ENCODE measurements around the gene KRTAP12-2. TPM values are rescaled to one million over a fixed set of nuclear protein-coding genes. Genes with fewer than 3 reads are reported as not detected.

Gene KRTAP12-2
- total RNA-seq, 1 experiment from 2014 or later, result 1.8 TPM

GRCh38 chr21:44618504-44618903 is 48.2 kb downstream of the KRTAP12-2 start:
- no peak overlapping the region for H3K27ac ChIP-seq (ENCODE audit: low read depth, low read length, poor library complexity, severe bottlenecking)
- ChIA-PET CTCF (no interaction called here), POLR2A (ENCODE audit: low non-redundant PET) (no interaction called here)
- no peak overlapping the region for H3K4me3 ChIP-seq (ENCODE audit: low read depth, low read length, poor library complexity, severe bottlenecking)
- no peaks in the 10 kb centered on the region for H3K36me3 ChIP-seq (ENCODE audit: insufficient read depth, low read length, poor library complexity, severe bottlenecking)
- intact Hi-C loops (cut with micrococcal nuclease; ENCODE audit: unreplicated experiment), result no loop called here
- no peaks in the 10 kb centered on the region for H3K4me1 ChIP-seq (ENCODE audit: insufficient read depth, low read length, poor library complexity, severe bottlenecking)
- peaks cover 13% of the 10 kb centered on the region for H3K9me3 ChIP-seq (ENCODE audit: low read depth, low read length, poor library complexity, severe bottlenecking)
- H3K27me3 ChIP-seq (replicated peaks; ENCODE audit: insufficient read depth, low read depth, low read length, poor library complexity), result no peaks in the 10 kb centered on the region
- no TSS peak for BruUV-seq (replicated peaks)
- TF ChIP-seq CTCF (conservative IDR thresholded peaks at IDR 0.05; ENCODE audit: low read depth, low read length), result no peak
- TF ChIP-seq EZH2 (IDR thresholded peaks at IDR 0.05; ENCODE audit: borderline replicate concordance, low read depth, low read length, poor library complexity, severe bottlenecking), result no peak
- DNase-seq (ENCODE audit: low spot score), result no peak

GRCh38 chr21:44617071-44617501 is 49.6 kb downstream of the KRTAP12-2 start:
- peaks cover 6% of the 10 kb centered on the region for H3K9me3 ChIP-seq (ENCODE audit: low read depth, low read length, poor library complexity, severe bottlenecking)
- BruUV-seq (replicated peaks), result no TSS peak
- H3K4me3 ChIP-seq (ENCODE audit: low read depth, low read length, poor library complexity, severe bottlenecking), result no peak overlapping the region
- CTCF ChIA-PET, result no interaction called here
- H3K27me3 ChIP-seq (replicated peaks; ENCODE audit: insufficient read depth, low read depth, low read length, poor library complexity), result no peaks in the 10 kb centered on the region
- TF ChIP-seq CTCF (conservative IDR thresholded peaks at IDR 0.05; ENCODE audit: low read depth, low read length) (no peak), EZH2 (IDR thresholded peaks at IDR 0.05; ENCODE audit: borderline replicate concordance, low read depth, low read length, poor library complexity, severe bottlenecking) (no peak)
- POLR2A ChIA-PET (ENCODE audit: low non-redundant PET), result no interaction called here
- intact Hi-C loops (cut with micrococcal nuclease; ENCODE audit: unreplicated experiment), result no loop called here
- DNase-seq (ENCODE audit: low spot score), result no peak
- H3K36me3 ChIP-seq (ENCODE audit: insufficient read depth, low read length, poor library complexity, severe bottlenecking), result no peaks in the 10 kb centered on the region
- no peaks in the 10 kb centered on the region for H3K4me1 ChIP-seq (ENCODE audit: insufficient read depth, low read length, poor library complexity, severe bottlenecking)
- H3K27ac ChIP-seq (ENCODE audit: low read depth, low read length, poor library complexity, severe bottlenecking), result no peak overlapping the region

- intact Hi-C loops (cut with micrococcal nuclease; ENCODE audit: unreplicated experiment), result no loop called here
- Histone ChIP-seq H3K9me3 (ENCODE audit: low read depth, low read length, poor library complexity, severe bottlenecking) (peaks cover 11% of the 10 kb centered on the region), H3K36me3 (ENCODE audit: insufficient read depth, low read length, poor library complexity, severe bottlenecking) (no peaks in the 10 kb centered on the region), H3K27me3 (replicated peaks; ENCODE audit: insufficient read depth, low read depth, low read length, poor library complexity) (no peaks in the 10 kb centered on the region), H3K4me3 (ENCODE audit: low read depth, low read length, poor library complexity, severe bottlenecking) (no peak overlapping the region), H3K27ac (ENCODE audit: low read depth, low read length, poor library complexity, severe bottlenecking) (no peak overlapping the region), H3K4me1 (ENCODE audit: insufficient read depth, low read length, poor library complexity, severe bottlenecking) (no peaks in the 10 kb centered on the region)
- TF ChIP-seq EZH2 (IDR thresholded peaks at IDR 0.05; ENCODE audit: borderline replicate concordance, low read depth, low read length, poor library complexity, severe bottlenecking), result no peak
- TF ChIP-seq CTCF (conservative IDR thresholded peaks at IDR 0.05; ENCODE audit: low read depth, low read length), result no peak
- POLR2A ChIA-PET (ENCODE audit: low non-redundant PET), result no interaction called here
- DNase-seq (ENCODE audit: low spot score), result no peak
- CTCF ChIA-PET, result no interaction called here
- BruUV-seq (replicated peaks), result no TSS peak
Measured at GRCh38 chr21:44616591-44616926, 50.2 kb downstream of the KRTAP12-2 start.

Other genes starting within 250 kb of the KRTAP12-2 start
- gene LRRC3, start 211.4 kb downstream of the KRTAP12-2 start, total RNA-seq (2021), result 1.5 and 3.1 TPM in 2 replicates
- 0.28 and 0.47 TPM in 2 replicates for gene KRTAP10-1, start 126.7 kb downstream of the KRTAP12-2 start, total RNA-seq (2021)
- 0.26 and 0.69 TPM in 2 replicates for gene KRTAP10-2, start 115.4 kb downstream of the KRTAP12-2 start, total RNA-seq (2021)
- gene KRTAP10-3, start 108.1 kb downstream of the KRTAP12-2 start, total RNA-seq (2021), result 0.62 TPM in 1 of 2 replicates, not detected in the other
- gene KRTAP10-4, start 93.2 kb downstream of the KRTAP12-2 start, total RNA-seq (2021), result not detected in 2 replicates
- gene KRTAP10-5, start 86.3 kb downstream of the KRTAP12-2 start, total RNA-seq (2021), result 0.33 TPM in 1 of 2 replicates, not detected in the other
- gene KRTAP10-6, start 74.4 kb downstream of the KRTAP12-2 start, total RNA-seq (2021), result 0.39 TPM in 1 of 2 replicates, not detected in the other
- not detected in 2 replicates for gene KRTAP10-7, start 66.3 kb downstream of the KRTAP12-2 start, total RNA-seq (2021)
- not detected in 2 replicates for gene KRTAP10-8, start 54.8 kb downstream of the KRTAP12-2 start, total RNA-seq (2021)
- not detected in 2 replicates for gene KRTAP10-9, start 39.8 kb downstream of the KRTAP12-2 start, total RNA-seq (2021)
- gene KRTAP10-10, start 29.6 kb downstream of the KRTAP12-2 start, total RNA-seq (2021), result not detected in 2 replicates
- not detected in 2 replicates for gene KRTAP10-11, start 20.5 kb downstream of the KRTAP12-2 start, total RNA-seq (2021)
- gene KRTAP12-4, start 12.3 kb downstream of the KRTAP12-2 start, total RNA-seq (2021), result 0.81 and 1.0 TPM in 2 replicates
- not detected in 2 replicates for gene KRTAP12-3, start 9.0 kb downstream of the KRTAP12-2 start, total RNA-seq (2021)
- 0.80 and 2.8 TPM in 2 replicates for gene KRTAP12-1, start 15.2 kb upstream of the KRTAP12-2 start, total RNA-seq (2021)
- not detected in 2 replicates for gene KRTAP10-12, start 30.2 kb upstream of the KRTAP12-2 start, total RNA-seq (2021)
- gene TSPEAR, start 44.6 kb upstream of the KRTAP12-2 start, total RNA-seq (2021), result 8.3 and 12.4 TPM in 2 replicates
- 204 and 212 TPM in 2 replicates for gene UBE2G2, start 134.9 kb upstream of the KRTAP12-2 start, total RNA-seq (2021)
- 124 and 132 TPM in 2 replicates for gene SUMO3, start 151.1 kb upstream of the KRTAP12-2 start, total RNA-seq (2021)
- 216 and 217 TPM in 2 replicates for gene PTTG1IP, start 206.8 kb upstream of the KRTAP12-2 start, total RNA-seq (2021)

Measured in A673 (cell line).